Heart left ventricle (tissue), 13 donors: Measurements from ENCODE around the gene GNB4.

Source experiments
- POLR2A ChIP-seq, 2 donors: fragments of 450-650 bp; IDR thresholded peaks; one replicate each; pipeline ENCODE4 v1.6.1; 2017; ENCODE audit warnings: antibody characterized with exemption in 2 of 2, mild to moderate bottlenecking in 2 of 2, moderate library complexity in 2 of 2
- TF ChIP-seq, protein P1 (sequence below), 12 donors: fragments of 200-600 bp; sonication (generic) in 4 of 12; IDR thresholded peaks; one replicate each; pipeline versions ENCODE4 v1.5.0 to v1.8.0; 2018 to 2022; ENCODE audit warnings: antibody characterized with exemption in 12 of 12, mild to moderate bottlenecking in 5 of 12
- donor health status: ischemic (EF 13 %, LVEDD 7.1; RV severe dilation, severe dysfunction).
- donor health status: DM: no; HTN: yes; CAD: no.
- donor health status: DM: no; HTN: no; CAD: no.
- donor health status: ischemic (EF 25% LVEDD 6.9; RV normal size, moderate dysfunction).
- donor health status: ischemic (EF 25% LVEDD 5.7; RV mildly dilated, moderate dysfunction).
- donor health status: ischemic (EF 35%, LVEDD 5.7; RV mildly dilated, moderate dysfunction).
- donor health status: nonischemic (EF 11% LVEDD 7.7; RV severe dilation, severe dysfunction).
- donor health status: DM: yes; HTN: yes; CAD: no.
- donor health status: PGD.
- donor health status: ischemic (EF 29% LVEDD 5.4; RV normal size, mild dysfunction).
- donor health status: nonischemic (EF 23%, LVEDD 6.1; RV moderate dilation, normal function).

DNA sequence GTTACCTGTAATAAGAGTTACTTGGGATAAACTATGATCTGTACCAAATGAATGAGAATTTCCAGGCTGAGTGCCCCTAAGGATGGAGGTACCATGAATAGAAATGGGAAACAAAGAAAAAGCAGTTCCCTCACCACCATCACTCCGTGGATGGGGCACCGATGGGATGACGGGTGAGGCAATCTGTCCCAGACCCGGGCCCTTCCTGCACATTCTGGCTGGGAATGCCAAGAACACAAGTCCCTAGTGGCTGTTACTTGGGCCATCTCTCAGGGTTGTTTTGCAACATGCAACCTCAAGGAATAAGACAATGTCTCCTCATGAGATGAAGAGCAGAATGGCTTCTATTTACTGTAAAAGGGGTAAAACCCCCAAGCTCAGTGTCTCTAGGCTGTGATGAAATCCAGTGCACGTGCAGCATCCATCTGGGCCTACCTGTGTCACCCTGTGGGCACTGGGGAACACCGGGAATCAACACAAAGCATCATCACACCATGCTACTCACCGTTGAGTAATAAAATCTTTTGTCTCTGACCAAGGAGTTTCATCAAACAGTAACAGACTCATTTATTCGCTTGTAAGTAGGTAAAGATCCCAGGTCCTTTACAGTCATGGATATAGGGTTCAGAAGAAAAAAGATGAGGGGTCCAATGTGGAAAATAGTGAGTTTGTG, 22.3 kb downstream of the GNB4 start:
- TF ChIP-seq, protein P1, sequence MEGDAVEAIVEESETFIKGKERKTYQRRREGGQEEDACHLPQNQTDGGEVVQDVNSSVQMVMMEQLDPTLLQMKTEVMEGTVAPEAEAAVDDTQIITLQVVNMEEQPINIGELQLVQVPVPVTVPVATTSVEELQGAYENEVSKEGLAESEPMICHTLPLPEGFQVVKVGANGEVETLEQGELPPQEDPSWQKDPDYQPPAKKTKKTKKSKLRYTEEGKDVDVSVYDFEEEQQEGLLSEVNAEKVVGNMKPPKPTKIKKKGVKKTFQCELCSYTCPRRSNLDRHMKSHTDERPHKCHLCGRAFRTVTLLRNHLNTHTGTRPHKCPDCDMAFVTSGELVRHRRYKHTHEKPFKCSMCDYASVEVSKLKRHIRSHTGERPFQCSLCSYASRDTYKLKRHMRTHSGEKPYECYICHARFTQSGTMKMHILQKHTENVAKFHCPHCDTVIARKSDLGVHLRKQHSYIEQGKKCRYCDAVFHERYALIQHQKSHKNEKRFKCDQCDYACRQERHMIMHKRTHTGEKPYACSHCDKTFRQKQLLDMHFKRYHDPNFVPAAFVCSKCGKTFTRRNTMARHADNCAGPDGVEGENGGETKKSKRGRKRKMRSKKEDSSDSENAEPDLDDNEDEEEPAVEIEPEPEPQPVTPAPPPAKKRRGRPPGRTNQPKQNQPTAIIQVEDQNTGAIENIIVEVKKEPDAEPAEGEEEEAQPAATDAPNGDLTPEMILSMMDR (IDR thresholded peaks at IDR 0.05) = no peak
- TF ChIP-seq POLR2A (IDR thresholded peaks at IDR 0.05) = no peak
